NK-92 treated with Interleukin-12 subunit alpha and Interleukin-12 subunit beta, amount 100 ng/mL, for 24 hours (cell line): ENCODE data around the gene HIPK2.
"Not testable (repeated sequence)": the region's sequence is repeated elsewhere in the genome, so short reads cannot be mapped to it uniquely, and the experiment has no call there.

Experiments used
- DNase-seq: peaks from one replicate; lab custom pipeline; 2025; lab: John Stamatoyannopoulos, UW

Gene HIPK2

DNA sequence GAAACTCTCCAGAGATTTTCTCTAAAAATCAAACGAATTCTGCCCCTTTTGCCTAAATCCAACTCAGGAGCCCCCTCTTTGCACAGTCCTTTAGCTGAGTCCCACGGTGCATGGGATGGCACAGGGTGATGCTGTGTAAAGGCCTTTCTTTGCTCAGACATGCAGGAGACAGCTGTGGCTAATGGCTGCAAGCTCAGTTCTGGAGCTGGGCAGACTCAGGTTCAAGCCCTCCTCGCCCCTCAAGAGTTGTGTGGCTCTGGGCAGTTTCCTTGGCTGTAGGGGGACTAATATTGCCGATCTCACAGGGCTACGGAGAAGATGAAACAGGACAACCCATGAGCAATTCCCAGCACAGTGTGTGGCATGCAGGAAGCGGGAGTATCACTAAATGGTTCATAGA, 211.7 kb downstream of the HIPK2 start:
- DNase-seq, result no peak

DNA sequence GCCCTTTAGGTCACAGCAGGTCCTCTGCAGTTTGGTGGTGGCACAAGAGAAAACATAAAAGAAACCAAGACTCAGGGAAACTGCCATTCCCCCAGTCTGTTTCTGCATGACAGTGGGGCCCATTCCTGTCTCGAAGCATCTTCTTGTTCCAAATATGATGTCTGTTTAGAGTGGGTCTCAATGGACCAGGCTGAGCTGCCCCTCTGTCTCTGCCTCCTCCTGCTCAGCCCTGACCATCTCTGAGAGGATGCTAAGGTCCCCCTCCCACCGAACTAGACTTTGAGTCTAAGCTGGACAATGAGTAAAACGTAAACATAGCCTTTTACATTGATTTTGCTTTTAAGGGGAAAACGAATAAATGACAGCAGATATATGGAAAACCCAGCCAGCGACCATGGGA, 213.9 kb downstream of the HIPK2 start:
- no peak for DNase-seq

DNA sequence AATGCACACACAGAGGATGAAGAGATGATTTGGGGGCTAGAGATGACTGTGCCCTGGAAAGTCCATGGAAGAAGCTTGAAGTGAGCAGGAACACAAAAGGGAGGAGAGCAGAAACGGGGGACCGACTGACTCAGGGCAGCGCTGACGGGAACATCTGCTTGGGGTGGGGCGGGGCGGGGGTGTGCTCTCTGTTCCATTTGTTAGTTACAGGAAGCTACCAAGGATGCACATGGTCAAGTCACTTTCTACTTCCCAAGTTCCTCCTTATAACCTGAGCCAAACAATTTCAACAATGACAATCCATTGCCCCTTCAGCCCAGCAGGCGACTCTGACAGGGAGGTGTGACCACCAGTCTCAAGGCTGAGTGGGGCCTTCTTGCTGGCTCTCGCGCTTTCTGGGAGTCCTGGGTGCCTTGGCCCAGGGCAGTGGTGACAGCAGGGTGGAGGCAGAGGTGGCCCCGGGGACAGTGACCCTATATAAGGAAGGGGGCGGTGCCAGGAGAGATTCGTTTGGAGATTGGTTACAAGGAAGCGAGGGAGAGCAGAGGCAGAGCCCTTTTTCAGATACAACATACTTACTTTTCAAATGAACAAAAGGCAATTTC, 214.7 kb downstream of the HIPK2 start:
- DNase-seq, result no peak

DNA sequence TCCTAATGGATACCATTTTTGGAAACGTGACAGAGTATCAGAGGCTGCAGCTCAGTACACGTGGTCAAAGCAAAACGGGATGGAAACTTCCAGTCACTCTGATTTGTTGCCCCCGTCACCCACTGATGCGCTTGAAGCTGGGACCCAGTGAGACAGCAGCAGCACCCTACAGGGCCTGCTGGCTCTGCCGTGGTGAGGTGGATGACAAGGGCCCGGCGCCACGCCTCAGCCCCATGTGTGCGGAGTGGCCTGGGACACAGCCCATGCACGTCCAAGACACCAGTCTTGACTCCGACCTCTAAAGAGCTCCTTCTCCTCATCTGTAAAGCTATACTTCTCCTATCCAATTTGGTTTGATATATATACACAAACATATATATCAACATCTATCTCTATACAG, 215.3 kb downstream of the HIPK2 start:
- no peak for DNase-seq

DNA sequence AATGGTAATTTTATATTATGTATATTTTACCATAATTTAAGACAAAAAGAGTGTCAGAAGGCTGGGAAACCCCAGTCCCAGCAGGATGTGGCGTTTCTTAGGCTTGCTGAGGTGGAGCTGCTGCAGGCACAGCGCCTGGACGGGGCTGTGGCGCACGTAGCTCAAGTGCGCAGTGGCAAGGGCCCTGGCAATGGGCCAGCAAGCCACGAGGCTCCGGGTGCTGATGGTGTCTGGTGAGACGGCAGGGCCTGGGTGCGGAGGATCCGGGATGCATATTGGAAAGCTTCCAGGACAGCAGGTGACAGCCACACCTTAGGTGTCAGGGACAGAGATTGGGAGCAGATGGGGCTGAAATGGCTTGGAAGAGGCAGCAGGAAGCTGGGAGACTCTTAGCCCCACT, 217.1 kb downstream of the HIPK2 start:
- no peak for DNase-seq

DNA sequence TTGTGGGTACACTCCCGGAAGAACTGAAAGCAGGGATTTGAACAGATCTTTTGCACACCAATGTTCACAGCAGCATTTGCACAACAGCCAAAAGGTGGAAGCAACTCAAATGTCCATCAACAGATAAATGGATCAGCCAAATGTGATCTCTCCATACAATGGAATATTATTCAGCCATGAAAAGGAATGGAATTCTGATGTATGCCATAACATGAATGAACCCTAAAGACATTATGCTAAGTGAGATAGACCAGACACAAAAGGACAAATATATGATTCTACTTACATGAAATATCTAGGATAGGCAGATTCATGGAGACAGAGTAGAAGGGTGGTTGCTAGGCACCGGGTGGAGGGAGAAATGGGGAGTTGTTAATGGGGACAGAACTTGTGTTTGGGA, 217.6 kb downstream of the HIPK2 start:
- DNase-seq, result no peak

DNA sequence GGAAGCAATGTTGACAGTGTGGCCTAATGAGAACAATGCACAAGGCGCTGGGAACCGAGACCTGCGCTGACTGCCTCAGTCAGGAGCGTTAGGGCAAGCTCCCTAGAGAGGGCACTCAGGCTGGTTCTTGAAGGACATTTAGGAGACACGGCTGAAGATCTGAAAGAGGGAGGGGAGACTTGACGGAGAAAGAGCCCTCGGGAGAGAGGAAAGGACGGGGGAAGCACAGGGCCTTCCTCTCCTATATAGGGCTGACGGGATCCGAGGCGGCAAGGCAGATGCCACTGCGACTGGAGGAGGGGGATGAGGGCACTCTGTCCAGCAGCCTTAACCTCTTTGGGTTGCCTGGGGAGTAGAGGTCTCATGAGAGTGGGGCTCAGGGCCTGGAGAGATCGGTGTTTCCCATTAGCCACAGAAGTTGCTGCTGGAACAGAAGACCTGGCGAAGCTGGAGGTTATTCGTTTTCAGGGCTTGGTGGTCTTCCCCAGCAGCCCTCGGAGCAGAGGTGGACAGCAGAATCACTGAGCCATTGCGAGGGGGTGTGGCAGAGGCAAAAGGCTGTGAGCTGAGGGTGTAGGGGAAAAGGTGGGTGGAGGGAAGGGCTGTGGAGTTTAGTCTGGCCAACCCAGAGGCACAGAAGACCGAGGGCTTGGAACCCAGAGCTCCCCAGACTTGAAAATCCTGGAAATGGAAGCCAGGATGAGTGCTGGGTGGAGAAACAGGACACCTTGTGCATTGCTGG, 218.3 kb downstream of the HIPK2 start:
- DNase-seq, result no peak

DNA sequence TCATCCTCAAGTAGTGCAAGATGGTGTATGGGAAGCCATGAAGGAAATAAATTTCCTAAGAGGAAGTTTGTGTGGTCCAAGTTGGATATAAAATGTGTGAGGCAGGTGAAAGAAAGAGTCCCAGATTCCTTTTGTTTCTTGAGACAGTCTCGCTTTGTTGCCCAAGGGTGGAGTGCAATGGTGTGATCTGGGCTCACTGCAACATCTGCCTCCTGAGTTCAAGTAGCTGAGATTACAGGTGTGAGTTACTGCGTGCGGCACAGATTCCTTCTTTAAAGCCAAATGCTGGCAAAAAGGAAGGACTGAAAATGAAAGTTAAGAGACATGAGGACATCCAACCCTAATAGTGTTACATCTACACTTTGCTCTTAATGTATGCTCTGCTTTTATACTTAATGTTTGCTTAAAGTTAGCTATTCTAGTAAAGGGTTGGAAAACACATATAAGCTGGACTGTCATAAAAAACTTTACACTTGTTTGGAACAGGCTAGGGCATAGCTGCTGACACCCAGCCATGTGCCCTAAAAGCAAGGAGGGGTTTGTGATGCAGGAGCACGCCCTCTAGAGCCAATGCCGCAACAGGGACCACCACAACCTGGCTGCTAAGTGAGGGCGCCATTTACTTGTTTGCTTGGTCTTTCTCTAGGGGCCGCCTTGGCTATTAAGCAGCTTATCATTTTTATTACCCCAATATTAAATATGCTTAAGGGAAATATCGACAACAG, 219.8 kb downstream of the HIPK2 start:
- no peak for DNase-seq

DNA sequence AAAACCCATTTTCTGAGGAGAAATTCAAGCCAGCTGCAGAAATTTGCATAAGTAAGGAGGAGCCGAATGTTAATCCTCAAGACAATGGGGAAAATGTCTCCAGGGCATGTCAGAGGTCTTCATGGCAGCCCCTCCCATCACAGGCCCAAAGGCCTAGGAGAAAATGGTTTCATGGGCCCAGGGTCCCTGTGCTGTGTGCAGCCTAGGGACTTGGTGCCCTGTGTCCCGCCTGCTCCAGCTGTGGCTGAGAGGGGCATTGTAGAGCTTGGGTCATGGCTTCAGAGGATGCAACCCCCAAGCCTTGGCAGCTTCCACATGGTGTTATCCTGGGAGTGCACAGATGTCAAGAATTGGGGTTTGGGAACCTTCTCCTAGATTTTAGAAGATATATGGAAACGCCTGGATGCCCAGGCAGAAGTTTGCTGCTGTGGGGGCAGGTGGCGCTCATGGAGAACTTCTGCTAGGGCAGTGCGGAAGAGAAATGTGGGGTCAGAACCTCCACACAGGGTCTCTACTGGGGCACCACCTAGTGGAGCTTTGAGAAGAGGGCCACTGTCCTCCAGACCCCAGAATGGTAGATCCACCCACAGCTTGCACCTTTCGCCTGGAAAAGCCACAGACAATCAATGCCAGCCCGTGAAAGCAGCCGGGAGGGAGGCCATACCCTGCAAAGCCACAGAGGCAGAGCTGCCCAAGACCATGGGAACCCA, 223.7 kb downstream of the HIPK2 start:
- DNase-seq, result not testable (repeated sequence)

DNA sequence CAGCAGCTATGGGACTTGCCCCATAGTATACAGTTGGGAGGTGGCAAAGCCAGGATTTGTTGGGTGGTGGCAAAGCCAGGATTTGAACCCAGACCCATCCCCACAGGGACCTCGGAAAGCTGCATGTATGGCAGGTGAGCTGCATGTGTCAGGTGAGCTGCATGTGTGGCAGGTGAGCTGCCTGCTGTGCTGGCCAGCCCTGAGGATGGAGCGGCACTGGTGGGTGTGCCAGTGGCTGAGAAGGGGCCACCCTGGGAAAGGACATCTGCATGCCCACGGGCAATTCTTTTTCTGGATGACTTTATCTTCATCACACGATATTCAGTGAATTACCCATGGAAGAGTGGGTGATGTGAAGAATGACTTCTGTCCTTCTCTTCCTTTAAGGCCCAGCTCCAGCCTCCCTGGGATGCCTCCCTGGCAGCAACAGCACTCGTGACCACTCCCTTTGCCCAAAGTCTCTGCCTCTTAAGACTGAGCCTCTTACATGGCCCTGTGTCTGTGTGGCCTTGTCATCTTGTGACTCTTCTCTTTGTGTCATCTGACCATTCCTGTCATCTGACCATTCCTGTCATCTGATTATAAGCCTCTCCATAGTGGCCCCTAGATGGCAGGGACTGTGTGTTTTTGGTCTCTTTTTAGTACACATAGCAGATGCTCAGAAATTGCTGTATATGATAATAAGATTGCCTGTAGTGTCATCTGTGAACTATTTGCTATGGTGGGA, 229.3 kb downstream of the HIPK2 start:
- no peak for DNase-seq

DNA sequence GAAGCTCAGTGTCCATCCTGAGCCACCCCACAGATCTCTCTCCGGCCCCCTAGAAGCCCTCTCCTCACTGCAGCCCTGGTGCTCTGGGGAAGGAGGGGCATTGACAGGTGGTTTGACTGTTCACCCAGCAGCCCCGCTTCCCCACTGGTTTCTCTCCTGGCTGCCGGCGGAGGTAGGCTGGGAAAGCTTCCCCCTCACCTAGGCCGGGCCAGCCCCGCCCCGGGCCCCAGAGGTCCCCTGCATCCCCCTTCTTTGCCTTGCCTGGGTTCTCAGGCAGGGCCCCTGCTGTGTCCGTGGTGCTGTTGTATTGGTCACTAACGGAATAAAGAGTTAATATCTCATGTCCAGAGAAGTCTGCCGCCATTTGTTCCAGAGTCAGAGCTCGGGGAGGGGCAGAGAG, 233.2 kb downstream of the HIPK2 start:
- DNase-seq, result no peak

DNA sequence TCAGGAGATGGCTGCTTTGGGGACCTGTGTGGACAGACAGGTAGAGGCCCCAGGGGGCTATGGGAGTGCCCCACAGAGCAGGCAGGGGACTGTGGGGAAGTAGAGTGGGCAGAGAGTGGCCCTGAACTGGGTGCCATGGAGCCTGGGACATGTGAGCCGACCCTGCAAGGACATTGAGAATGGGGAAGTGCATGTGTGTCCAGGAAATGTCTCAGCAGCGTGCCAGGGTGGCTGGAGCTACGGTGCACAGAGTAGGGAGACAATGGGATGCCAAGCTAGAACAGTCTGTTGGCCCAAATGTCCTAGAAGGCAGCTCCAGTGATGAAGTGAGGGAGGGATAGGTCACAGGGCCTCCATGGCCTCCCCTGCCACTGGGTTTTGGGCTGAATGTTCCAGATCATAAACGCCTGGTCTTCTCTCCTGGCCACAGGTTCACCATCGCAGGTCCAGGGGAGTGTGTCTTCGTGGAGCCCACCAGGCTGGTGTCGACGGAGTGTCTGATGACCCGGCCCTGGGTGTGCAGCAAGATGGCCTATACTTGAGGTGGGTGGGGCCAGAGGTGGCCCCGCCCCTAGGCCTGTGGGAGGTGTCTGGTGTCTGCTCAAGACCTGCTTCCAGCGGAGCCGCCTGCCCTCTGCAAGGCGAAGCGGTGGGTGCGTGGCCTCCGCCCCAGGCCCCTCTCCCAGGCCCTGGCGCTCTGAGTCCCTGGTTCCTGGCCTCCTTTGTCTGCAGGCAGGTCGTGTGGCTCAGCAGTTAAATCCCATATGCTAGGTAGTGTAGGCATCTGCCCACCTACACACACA, 233.8 kb downstream of the HIPK2 start:
- DNase-seq, result no peak

DNA sequence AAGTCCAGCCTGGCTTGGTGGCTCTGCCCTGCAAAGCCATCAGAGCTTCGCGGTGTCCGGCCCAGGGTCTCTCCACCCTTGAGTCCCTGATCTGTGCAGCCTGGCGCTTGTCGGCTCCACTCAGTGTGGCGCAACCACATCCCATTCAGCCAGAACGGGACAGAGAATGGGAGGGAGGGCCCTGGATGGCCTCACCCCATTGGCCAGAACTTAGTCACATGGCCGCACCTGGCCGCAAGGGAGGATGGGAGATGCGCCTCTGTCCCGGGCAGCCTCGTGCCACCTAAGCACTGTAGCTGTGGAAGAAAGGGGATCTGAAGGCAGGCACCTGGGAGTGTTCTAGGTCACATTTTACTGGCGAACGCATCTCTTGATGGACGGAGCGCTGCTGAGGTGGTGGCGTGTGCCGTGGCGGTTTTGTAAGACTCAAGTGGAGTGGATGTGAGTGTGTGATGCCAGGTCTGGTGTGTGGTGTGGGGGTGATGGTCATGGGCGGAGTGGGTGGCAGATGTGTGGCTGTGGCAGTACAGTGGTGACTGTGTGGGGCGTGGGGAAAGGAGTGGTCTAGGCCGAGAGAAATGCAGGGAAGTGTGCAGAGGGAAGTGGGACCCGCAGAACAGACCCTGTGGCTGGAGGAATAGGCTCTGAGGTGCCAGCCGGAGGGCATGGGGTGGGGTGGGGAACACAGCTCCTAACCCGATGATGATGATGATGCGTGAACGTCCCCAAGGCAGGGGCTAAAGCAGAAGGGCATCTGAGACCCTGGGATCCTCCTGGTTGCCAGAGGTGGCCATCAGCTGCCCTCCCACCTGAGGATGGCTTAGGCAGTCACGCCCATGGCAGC, 235.3 kb downstream of the HIPK2 start:
- DNase-seq, result no peak

DNA sequence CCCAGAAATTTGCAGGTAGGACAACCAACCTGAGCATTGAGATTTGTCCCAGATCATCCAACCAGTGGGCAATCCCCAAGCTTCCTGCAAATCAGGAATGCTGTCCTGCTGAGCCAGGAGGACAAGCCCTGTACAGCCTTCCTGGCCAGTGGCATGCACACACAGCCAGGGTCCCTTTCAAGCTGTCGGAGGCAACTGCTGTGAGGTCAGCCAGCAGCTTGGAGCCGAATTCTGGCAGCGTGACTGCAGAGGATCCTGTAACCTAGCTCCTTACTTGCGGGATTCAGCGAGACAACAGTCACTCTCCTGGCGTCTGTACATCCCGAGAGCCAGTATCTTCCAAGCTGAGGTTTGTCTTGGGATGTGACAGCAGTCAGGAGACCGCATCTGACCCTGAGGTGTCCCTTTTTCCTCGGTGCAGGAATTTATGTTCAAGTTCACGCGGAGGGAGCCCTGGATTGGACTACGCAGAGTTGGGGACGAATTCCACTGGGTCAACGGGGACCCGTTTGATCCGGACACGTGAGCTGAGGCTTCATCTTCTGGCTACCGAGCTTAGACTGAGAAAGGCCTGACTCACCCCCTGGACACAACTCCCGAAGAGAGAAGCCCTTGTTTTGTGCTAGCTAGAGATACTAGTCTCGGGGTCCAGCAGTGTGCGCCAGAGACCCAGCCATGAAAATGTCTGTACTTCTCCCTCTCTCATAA, 236.0 kb downstream of the HIPK2 start:
- DNase-seq, result no peak

DNA sequence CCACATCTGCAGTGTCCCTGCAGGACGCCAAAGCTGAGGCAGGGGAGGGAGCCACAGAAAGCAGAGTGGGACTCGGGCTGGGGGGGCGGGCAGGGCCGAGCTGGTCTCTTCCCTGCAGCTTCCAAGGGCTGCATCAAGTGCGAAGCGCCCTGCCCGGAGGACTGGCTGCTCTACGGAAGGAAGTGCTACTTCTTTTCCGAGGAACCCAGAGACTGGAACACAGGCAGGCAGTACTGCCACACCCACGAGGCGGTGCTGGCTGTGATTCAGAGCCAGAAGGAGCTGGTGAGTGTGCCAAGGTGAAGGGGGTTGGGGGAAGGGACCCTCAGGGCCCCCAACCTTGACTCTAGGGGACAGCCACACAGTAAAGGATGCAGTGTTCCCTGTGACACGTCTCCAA, 237.6 kb downstream of the HIPK2 start:
- no peak for DNase-seq

DNA sequence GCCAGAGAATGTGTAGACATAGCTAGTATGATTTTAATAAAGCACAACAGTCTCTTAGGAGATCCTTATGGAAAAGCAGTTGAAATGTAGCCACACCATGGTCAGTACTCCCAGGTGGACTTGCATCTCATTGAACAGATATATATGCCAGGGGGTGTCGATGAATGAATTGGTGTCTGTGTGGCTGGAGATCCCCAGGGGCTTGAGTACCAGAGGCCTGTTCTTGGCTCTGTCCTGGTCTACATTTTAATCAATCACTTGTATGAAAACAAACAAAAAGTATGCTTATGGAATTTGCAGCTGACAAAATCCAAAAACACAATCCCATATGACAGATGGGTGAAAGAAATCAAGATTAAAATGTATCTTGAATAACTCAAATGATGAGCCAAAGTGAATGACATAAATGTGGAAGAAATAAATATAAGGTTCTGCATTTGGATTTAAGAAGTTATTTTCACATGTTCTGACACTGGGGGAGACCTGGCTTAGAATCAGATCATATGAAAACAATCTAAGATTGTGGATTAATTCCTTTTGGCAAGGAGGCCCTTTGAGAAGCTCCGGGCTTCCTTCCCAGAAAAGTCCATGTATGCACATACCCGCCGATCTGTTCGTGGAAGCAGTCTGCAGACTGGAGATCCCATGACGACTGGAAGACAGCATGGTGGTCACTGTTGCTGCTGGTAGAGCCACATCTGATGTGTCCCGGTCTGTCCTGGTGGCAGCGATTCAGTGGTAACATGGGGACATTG, 238.7 kb downstream of the HIPK2 start:
- DNase-seq, result no peak

DNA sequence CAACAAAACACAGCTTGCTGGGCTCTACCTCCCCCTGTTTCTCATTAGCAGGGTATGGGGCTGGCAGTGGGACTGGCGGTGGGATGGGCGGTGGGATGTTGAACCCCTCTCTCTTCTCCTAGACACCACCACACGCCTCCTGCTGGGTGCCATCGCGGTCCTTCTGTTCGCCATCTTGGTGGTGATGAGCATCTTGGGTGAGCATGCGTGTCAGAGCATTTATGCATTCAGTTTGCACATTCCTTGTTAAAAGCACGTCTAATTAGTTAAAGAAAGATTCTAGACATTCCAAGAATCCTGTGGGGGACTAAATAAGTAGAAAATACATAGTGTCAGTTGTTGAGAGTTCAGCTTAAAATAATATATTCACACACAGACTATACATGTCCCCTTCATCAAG, 241.6 kb downstream of the HIPK2 start:
- DNase-seq, result no peak

DNA sequence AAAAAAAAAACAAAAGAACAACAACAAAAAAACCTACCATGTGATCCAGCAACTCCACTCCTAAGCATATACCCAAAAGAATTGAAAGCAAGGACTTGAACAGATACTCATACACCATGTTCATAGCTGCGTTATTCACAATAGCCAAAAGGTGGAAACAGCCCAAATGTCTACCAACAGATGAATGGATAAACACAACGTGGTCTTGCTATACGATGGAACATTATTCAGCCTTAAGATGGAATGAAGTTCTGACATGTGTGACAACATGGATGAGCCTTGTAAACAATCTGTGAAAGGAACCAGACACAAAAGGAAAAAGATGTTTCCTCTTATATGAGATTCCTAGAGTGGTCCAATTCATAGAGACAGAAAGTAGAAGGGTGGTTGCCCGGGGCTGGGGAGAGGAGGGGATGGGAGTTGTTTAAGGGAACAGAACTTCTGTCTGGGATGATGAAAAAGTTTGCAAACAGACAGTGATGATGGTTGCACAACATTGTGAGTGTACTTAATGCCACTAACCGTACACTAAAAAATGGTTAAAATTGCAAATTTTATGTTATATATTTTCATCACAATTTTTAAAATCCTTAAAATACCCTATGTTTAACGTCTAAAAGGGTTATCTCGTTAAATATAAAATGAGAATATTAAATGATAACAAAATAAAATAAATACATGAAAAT, 242.7 kb downstream of the HIPK2 start:
- DNase-seq, result no peak
